ENCODE results near the gene CDK2. TPM values are rescaled to one million over a fixed set of nuclear protein-coding genes. Genes with fewer than 3 reads are reported as not detected.
A peak's percentile ranks its signal among the peaks of the same experiment; 100 is the strongest.
"Not testable (repeated sequence)": the region's sequence is repeated elsewhere in the genome, so short reads cannot be mapped to it uniquely, and the experiment has no call there.

The CDK2 gene
- 10 to 100 TPM in 11 of 12 donors, not detected in 1; 20.1 to 59.4 (median 30.2) TPM for polyA plus RNA-seq (ENCODE audit: insufficient read length in 12 of 12)
- long read RNA-seq, donor 1, transcript CDK2-201 (7 exons, 2,296 nt): major isoform, 6 of 11 reads
- long read RNA-seq, donor 1, partial matches to known transcripts: 0 of 11 reads
- long read RNA-seq, donor 1, other reads (novel, unspliced or antisense): 0 of 11 reads
- long read RNA-seq, donor 2, partial matches to known transcripts: 0 of 9 reads
- long read RNA-seq, donor 2, other reads (novel, unspliced or antisense): 0 of 9 reads
- long read RNA-seq, donor 3, partial matches to known transcripts: 0 of 6 reads
- long read RNA-seq, donor 3, other reads (novel, unspliced or antisense): 0 of 6 reads
- long read RNA-seq, donor 4, partial matches to known transcripts: 11 of 15 reads
- long read RNA-seq, donor 4, other reads (novel, unspliced or antisense): 0 of 15 reads
- long read RNA-seq, donor 5: 0 reads
- long read RNA-seq, donor 6, partial matches to known transcripts: 0 of 3 reads
- long read RNA-seq, donor 6, other reads (novel, unspliced or antisense): 0 of 3 reads
- long read RNA-seq, donor 7, partial matches to known transcripts: 0 of 2 reads
- long read RNA-seq, donor 7, other reads (novel, unspliced or antisense): 0 of 2 reads
- long read RNA-seq, donor 8, partial matches to known transcripts: 0 of 7 reads
- long read RNA-seq, donor 8, other reads (novel, unspliced or antisense): 0 of 7 reads
- long read RNA-seq, donor 9, partial matches to known transcripts: 0 of 1 reads
- long read RNA-seq, donor 9, other reads (novel, unspliced or antisense): 0 of 1 reads
- long read RNA-seq, donor 10, transcript CDK2-201 (7 exons, 2,296 nt): major isoform, 8 of 9 reads
- long read RNA-seq, donor 10, partial matches to known transcripts: 0 of 9 reads
- long read RNA-seq, donor 10, other reads (novel, unspliced or antisense): 0 of 9 reads
- long read RNA-seq, donor 11, partial matches to known transcripts: 0 of 2 reads
- long read RNA-seq, donor 11, other reads (novel, unspliced or antisense): 0 of 2 reads

DNA sequence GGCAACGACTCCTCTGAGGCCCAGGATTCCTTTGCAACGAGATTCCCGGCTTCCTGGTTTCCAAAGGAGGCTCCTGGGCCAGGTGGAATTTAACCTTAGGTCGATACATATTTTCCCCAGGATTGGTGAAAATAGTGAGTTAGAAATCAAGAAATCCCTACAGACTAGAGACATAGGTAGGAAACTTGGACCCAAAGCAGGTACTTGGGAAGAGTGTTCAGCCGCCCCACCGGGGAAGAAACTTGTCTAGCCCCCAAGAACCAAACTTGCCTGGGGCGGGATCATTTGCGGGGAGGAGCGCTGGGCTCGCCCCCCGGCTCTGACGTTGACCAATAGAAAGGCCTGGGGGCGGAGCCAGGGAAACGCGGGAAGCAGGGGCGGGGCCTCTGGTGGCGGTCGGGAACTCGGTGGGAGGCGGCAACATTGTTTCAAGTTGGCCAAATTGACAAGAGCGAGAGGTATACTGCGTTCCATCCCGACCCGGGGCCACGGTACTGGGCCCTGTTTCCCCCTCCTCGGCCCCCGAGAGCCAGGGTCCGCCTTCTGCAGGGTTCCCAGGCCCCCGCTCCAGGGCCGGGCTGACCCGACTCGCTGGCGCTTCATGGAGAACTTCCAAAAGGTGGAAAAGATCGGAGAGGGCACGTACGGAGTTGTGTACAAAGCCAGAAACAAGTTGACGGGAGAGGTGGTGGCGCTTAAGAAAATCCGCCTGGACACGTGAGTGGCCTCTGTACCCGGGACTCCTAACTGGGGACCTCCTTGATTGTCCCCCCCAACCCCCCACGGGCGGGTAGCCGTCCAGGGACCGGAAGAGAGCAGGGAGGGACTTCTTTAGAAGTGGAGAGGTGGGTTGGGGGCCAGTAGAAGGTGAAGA is at the start of gene CDK2:
CDK2 (plus strand) TSS at position 423 of the 874 bp plus-strand sequence; CDS start at position 602, 179 bp downstream.
- DNase-seq: peak; percentile 93

DNA sequence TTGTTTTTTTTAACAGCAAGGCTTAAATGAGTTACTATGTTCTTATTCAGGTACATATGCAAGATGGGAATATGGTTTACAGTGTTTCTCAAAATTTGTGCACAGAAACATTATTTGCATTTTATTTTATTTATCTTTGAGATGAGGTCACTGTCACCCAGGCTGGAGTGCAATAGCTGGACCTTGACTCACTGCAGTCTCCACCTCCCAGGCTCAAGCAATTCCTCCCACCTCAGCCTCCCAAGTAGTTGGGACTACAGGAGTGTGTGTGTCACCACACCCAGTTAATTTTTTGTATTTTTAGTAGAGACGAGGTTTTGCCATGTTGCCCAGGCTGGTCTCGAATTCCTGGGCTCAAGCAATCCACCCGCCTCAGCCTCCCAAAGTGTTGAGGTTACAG is 47.6 kb upstream of the CDK2 start:
- DNase-seq: not testable (repeated sequence)

DNA sequence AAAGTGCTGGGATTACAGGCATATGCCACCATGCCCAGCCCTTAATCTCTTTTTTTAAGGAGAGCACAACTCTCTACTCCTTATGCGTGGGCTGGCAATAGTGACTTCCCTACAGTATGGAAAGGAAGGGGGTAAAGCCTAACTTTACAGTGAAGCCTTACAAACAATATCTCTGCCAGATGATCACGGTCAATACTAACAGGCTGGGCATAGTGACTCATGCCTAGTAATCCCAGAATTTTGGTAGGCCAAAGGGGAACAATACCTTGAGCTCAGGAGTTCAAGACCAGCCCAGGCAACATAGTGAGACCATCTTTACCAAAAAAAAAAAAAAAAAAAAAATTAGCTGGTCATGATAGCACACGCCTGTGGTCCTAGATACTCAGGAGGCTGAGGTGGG is 44.5 kb upstream of the CDK2 start:
- no peak for DNase-seq

DNA sequence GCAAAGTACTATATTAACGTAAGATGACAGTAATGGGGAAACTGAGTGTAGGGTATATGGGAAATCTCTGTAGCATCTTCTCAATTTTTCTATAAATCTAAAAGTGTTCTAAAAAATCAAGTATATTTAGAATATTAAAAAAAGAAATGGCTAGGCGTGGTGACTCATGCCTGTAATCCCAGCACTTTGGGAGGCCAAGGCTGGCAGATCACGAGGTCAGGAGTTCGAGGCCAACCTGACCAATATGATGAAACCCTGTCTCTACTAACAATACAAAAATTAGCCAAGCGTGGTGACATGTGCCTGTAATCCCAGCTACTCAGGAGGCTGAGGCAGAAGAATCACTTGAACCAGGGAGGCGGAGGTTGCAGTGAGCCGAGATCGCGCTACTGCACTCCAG is 43.0 kb upstream of the CDK2 start:
- not testable (repeated sequence) for DNase-seq

DNA sequence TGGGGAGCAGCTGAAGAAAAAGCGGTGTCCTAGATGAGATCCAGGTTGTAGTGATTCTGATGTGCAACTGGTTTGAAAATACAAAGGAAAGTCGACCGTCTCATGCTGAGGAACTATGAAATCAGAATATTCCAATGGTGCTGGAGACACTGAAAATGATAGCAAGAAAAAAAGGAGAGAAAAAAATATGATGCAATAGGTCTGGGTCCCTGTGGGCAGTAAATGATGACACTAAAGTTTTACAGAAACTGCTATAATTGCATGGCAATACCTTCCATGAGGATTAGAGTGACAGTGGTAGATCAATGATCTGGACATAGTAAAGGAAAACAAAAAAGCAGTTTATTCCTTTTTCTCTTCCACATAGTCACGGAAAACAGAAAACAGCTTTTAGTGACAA is 41.3 kb upstream of the CDK2 start:
- no peak for DNase-seq

DNA sequence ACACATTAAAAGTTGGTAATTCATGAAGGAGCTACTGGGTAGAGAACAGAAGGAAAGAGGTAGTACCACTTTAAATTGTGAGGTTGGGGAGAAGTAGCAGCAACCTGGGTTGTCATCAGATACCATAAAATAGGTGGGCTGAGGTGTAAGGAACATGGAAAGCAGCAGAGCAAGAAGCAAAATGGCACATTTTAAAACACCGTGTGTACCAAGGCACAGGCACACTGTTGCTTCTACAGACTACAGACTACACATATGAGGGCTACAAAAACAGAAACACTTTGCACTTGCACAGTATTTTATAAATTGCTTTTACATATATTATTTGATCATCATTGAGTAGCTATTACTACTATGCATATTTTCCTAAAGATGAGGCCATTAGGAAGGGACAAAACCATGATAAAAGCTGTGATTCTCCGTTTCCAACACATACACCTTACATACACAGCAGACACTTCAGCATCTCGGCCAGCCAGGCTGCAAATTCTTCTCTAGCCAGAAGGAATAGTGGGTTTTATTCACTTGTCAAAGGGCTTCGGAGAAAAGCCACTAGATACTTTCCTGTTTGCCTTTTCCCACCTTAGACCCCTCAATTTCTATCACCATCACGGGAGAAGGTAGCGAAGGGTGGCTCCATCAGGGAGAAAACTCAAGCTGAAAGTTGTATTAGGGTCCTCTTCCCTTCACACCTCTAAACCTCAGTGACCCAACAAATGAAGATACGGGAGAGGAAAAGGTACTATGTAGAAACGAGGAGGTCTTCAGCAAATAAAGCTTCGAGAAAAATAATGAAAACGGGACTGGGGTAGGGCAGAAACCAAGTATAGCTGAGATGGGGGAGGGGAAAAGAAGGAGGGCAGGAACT is 40.5 kb upstream of the CDK2 start:
- DNase-seq: no peak

DNA sequence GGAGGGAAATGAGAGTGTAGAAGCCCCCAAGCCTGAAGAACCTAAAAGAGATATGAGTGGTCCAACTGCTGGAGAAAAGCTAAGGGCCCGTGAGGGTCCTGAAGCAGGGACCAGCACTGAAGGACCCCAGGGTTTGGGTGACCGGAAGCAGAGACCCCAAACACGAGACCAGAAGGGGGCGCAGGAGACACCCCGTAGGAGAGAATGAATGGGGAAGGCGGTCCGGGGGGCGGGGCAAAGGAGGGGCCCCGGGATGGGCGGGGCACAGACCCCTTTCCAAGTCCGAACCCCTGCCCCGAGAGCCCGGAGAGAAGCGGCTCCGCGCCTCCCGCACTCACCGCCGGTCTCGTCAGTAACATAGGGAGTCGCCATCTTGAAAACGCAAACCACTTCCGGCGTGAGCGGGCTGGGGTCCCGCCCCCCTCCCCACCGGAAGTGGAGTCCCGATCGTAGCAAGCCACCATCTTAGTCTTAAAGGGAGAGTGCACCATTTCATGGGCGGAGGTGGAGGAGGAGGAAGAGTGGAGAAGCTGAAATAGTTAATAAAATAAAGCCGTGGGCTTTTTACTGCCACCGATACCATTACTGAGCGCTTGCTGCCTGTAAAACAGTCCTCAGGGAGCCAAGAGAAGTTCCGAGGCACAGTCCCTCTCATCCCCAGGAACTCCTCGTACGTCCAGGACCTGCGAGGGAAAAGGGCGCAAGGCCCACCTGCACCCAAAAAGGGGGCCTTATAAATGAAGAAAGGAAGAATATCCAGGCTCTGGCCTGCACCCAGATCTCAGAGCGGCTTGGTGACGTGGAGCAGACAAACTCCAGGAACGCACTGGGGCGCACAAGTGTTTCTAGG is 39.7 kb upstream of the CDK2 start:
- DNase-seq: peak; percentile 94

DNA sequence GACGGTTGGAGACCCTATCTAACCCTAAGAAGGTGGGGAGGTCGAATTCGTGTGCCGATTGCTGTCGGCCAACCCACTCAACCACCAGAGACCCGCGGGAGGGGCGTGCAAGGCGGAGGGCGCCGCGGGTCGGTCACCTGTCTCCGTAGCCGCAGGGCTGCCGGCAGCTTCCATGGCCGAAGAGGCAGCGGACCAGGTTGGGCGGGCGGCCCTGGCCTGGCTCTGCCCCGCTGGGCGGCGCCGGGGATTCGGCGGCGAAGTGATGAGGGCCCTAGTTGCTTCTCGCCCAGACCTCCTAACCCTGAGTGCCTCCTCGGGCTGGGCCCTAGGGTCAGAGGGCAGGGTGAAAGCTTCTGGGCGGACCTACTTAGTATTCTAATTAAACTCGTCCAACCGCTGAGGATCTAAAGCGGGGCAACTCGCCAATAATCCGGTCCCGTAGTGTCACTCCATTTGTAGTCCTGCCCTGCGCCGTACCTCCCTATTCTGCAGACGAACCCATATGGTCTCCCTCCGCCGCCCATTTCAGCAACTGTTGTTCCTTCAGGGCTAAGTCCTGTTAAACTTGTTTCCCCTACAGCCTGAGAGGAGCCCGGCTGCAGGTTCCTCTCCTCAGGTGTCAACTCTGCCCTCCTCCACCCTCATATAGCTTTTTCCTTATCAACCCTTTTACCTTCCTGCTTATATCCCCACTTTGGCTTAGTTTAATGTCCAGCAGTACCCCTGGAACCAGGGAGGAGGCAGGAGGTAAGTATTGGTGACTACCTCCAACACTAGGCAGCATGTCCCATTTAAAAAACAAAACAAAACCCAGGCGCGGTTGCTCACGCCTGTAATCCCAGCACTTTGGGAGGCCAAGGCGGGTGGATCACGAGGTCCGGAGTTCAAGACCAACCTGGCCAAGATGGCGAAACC is 38.8 kb upstream of the CDK2 start, which contains the start of gene PYM1:
PYM1 (minus strand) TSS at position 307 of the 915 bp plus-strand sequence; CDS start at position 174, 133 bp downstream.
- peak; percentile 80 for DNase-seq

DNA sequence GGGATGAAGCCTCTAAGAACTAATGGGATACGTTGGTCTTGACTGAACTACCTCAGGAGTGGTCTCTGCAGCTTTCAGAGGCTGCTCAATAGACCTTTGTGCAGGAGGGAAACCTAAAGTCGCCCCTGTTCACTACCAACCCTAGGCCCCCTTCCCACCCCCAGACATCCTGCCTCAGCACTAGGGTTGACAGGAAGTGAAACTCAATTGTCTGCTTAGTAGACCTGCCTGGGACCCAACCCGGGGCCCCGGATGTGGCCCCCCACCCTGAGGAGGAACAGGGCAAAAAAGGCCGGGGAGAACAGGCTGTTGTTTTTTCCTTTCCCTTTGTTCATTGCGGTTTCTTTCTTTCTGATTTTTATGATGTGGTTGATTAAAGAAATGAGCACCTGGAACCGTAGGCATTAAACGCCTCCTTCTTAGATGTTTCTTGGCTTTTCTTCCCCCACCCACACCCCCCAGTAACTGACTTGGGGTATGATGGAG is 37.3 kb upstream of the CDK2 start:
- no peak for DNase-seq

DNA sequence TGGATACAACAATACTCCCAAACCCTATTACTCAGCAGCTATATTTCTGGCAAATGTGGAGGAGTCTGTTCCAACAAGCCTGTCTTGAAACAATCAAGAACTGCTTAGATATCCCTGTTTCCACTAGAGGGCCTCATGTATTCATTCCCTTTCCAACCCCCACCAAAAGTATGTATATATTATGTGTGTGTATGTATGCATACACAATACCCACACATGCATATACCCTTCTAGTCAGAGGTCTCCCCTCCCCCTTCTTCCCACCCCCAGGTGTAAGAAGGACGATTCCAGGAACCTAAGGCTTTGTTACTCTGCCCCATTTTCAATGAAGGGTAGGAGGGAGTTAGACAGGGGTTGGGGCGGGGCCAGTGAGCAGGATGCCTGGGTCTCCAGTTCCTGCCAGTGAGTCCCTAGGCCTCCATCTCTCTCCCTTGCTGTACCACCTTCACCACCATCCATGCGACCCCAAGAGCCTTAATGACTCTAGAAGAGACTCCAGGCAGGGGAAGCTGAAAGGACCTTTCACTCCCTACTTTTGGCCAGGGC is 35.8 kb upstream of the CDK2 start, which contains the start of gene DGKA:
DGKA (plus strand) TSS at position 392 of the 546 bp plus-strand sequence. CDS start 5,342 bp downstream, outside the sequence.
- DNase-seq: peak; percentile 78

DNA sequence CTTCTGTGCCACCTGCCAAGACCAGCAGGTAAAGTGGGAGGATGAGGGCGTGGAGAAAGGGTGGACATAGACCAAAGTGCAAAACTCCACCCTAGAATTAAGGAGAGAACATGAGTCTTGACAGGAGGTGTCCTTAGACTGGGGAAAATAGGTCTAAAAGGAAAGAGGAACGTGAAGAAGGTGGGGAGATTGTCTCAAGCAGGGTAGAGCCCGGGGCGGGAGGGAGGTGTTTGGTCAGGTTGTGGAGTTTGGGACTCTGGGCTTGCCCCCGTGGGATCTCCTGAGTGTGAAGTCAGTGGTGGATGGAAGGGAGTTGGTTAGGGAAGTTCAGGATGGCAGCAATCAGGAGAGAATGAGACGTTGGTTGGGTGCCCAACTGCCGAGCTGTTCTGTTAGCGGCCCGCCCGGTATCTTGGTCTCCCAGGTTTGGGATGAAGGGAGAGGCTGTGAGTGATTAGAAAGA is 35.3 kb upstream of the CDK2 start:
- no peak for DNase-seq

DNA sequence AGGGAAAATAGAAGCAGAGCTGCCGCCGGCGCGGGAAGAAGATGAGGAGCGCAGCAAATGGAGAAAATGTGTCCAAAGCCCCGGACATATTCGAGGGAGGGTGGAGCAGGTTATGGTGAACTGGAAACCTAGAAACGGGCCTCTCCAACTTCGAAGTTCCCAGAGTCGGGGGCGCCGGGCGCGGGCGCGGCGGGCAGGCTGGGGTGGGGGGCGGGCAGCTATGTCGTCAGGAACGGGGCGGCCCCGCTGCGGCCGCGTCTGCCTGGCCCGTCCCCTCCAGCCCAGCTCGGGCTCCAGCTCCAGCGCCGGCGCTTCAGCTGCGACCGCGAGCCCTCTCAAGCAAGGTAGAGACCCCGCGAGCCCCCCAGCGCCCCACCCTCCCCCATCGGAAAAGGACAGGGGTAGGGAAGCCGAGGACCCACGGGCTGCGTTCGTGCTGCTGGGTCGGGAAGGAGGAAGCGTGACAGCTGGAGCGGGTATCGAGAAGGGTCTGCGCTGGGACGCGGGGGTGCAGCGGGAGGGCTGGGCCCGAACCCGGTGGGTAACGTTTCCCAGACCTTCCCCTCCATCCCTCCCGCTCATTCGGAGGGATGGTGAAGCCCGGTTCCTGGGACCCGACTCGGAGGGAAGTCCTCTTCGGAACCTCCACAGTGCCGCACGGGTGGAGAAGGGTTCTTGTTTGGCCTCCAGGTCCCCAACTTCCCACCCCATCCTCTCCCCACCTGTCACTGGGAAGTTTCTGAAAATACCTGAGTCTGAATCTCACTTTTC is 34.7 kb upstream of the CDK2 start:
- peak; percentile 71 for DNase-seq

DNA sequence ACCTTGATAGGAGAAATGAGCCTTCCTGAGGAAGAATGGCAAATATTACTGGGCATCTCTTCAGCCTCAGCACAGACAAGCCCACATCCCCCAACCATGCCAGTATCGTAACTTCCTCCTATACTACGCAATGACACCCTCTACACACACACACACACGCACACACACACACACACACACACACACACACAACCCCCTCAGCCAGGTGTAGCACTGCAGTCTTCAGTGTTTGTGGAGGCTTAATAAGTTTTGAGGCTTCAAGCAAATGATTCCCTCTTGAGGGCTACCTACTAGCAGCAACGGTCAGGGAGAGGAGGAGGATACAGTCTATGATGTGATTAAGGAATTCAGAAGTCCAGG is 34.1 kb upstream of the CDK2 start:
- no peak for DNase-seq

DNA sequence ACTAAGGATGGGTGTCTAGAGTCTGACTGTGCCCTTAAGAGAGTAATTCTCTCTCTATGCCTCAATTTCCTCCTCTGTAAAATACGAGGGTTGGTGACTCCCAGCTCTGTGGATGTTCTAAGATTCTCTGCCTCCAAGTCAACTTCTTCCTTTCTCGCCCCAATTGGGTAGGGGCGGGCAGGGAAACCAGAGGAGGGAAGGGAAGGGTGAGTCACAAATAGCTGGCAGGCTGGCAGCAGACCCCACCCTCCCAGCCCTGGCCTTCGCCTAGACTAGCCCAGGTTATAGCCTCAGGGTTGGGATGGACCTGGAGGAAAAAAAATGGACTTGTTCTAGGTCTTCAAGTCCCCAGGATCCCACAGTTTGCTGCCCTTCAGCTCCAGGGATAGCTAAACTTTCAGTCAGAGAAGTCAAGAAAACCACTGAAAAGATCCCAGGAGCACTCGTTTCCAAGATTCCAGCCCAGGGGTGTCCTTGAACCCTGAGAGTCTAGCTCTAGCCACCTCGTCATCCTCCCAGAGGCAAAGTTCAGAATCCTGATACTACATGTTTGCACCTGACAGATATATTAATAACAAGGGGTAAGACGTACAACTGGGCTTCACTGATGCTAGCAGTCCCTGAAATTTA is 33.3 kb upstream of the CDK2 start:
- DNase-seq: no peak

DNA sequence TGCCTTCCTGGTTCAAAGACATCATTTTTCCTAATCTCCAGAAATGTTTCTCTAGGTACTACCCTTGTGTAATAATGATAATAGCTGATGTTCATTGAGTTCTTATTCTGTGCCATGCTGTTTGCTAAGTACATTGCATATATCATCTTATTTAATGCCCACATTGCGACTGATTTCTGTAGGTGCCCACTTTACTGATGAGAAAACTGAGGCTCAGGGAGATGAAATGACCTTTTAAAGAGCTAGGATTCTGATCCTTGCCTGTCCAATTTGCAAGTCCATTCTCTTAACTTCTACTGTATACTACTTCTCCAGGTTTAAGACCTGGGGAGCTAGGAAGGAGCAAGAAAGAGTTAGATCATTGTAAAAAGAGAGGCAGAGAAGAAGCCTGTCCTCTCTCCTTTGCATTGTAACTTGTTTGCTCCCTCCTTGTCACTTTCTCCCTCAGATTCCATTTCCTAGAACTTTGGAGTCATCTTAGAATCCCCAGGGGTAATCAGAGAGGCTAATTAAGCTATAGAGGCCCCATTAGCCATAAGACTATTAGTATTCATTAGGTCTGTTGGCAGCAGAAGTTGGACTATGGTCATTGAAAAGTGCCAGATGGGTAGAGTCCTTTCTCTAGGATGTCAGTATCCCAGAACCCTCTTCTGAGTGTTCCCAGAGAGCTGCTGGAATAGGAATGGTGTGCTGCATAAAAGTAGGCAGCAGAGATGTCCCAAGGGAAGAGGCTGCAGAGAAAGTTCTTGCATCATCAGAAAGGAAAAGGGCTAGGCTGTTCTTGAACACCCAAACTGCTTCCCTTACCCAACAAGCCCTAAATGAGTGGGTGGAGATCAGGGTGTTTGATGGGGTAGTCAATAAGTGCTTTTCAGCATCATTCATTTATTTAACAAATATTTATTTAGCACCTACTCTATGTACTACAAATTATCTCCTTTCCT is 32.6 kb upstream of the CDK2 start:
- no peak for DNase-seq
